Upper lobe of left lung (tissue), 6 donors: ENCODE data around the gene DHRS12. TPM values are rescaled to one million over a fixed set of nuclear protein-coding genes. Genes with fewer than 3 reads are reported as not detected.

ENCODE experiments used
- ATAC-seq, 2 donors: fragments of 200-7000 bp; cut with Tn5 transposase; one replicate each; pipeline ENCODE4 v1.9.1; 2022; ENCODE audit warnings: mild to moderate bottlenecking in 2 of 2, moderate library complexity in 2 of 2; ENCODE audit not compliant: low FRiP score in 2 of 2
- DNase-seq, 2 donors: peaks; one replicate each; pipeline ENCODE4 v3.0.0-alpha.2; 2019 to 2020
- H3K27ac ChIP-seq, 4 donors: fragments of 200-600 bp; sonication (generic); one replicate each; pipeline ENCODE4 v1.5.1; 2016 to 2019
- H3K27me3 ChIP-seq, 4 donors: fragments of 200-600 bp; sonication (generic); one replicate each; pipeline ENCODE4 v1.5.1; 2017 to 2019
- H3K36me3 ChIP-seq, 4 donors: fragments of 200-600 bp; sonication (generic); one replicate each; pipeline ENCODE4 v1.5.1; 2016 to 2019
- H3K4me1 ChIP-seq, 4 donors: fragments of 200-600 bp; sonication (generic); one replicate each; pipeline ENCODE4 v1.5.1; 2018 to 2019
- H3K4me3 ChIP-seq, 4 donors: fragments of 200-600 bp; sonication (generic); one replicate each; pipeline ENCODE4 v1.5.1; 2017 to 2019; ENCODE audit warnings: mild to moderate bottlenecking in 2 of 4, moderate library complexity in 1 of 4
- H3K9me3 ChIP-seq, 4 donors: fragments of 200-600 bp; sonication (generic); one replicate each; pipeline ENCODE4 v1.5.1; 2018 to 2019
- EP300 ChIP-seq, 4 donors: sonication (generic); formaldehyde crosslinking; IDR thresholded peaks; one replicate each; pipeline ENCODE4 v1.5.1; 2017; ENCODE audit warnings: antibody characterized with exemption in 4 of 4, control low read depth in 2 of 4
- POLR2A ChIP-seq, 4 donors: fragments of 450-650 bp; IDR thresholded peaks; one replicate each; pipeline ENCODE4 v1.5.1; 2016 to 2017; ENCODE audit warnings: antibody characterized with exemption in 4 of 4, mild to moderate bottlenecking in 2 of 4
- POLR2AphosphoS5 ChIP-seq, 2 donors: sonication (generic); formaldehyde crosslinking; IDR thresholded peaks; one replicate each; pipeline ENCODE4 v1.5.1; 2017; ENCODE audit warnings: antibody characterized with exemption in 2 of 2
- WGBS, 2 donors: methylation state at CpG; one replicate each; pipeline ENCODE4 v1.1.5; 2017 to 2018; 5-methylcytosine and 5-hydroxymethylcytosine counted together
- total RNA-seq, 6 donors: library from RNA; depleted of rRNA in 4 of 6; stranded (reverse); fragments of >200 nt in 4 of 6; gene quantifications; one replicate each; pipeline versions ENCODE4 v1.1.0 to v1.2.1, GENCODE V29; 2016 to 2021
- TF ChIP-seq, protein P1 (sequence below), 6 experiments: fragments of 450-650 bp in 4 of 6; fragments of 200-600 bp in 2 of 6; sonication (generic) in 2 of 6; IDR thresholded peaks; one replicate each; pipeline ENCODE4 v1.5.1; 2016 to 2019; ENCODE audit warnings: antibody characterized with exemption in 6 of 6
- donor health status: DM: no; HTN: no; CAD: no; lungs with moderate emphysema.
- donor health status: DM: no; HTN: yes; CAD: no; lungs with severe emphysema.

DHRS12 gene
- 10 to 100 TPM; 11.7 to 19.1 (median 17.6) TPM for total RNA-seq

GRCh38 chr13:51803422-51804294 is at the start of gene DHRS12:
DHRS12 (minus strand) TSS chr13:51804163; CDS start chr13:51799659, 4,504 bp downstream.
- peak within 1 kb of the TSS; percentile 97 to 100 (median 100) for H3K27ac ChIP-seq
- WGBS, 2 donors = 1% methylated on average over 8 to 43 of the region's 91 CpGs
- H3K4me1 ChIP-seq = peaks cover 32 to 45% (median 40%) of the 10 kb centered on the region in 4 donors
- H3K9me3 ChIP-seq = no peaks in the 10 kb centered on the region
- DNase-seq (peak; percentile 95 to 98), ATAC-seq (peak; percentile 94 to 96)
- no peaks in the 10 kb centered on the region for H3K36me3 ChIP-seq
- H3K27me3 ChIP-seq = no peaks in the 10 kb centered on the region
- peak within 1 kb of the TSS; percentile 59 to 78 (median 72) for H3K4me3 ChIP-seq
- TF ChIP-seq POLR2A (IDR thresholded peaks at IDR 0.05) = peak in 3 of 4 donors; percentile 88 to 99 (median 98)
- peak in 1 of 4 donors; percentile 78 for TF ChIP-seq EP300 (IDR thresholded peaks at IDR 0.05)
- peak; percentile 70 to 88 for TF ChIP-seq POLR2AphosphoS5 (IDR thresholded peaks at IDR 0.05)
- TF ChIP-seq, protein P1, sequence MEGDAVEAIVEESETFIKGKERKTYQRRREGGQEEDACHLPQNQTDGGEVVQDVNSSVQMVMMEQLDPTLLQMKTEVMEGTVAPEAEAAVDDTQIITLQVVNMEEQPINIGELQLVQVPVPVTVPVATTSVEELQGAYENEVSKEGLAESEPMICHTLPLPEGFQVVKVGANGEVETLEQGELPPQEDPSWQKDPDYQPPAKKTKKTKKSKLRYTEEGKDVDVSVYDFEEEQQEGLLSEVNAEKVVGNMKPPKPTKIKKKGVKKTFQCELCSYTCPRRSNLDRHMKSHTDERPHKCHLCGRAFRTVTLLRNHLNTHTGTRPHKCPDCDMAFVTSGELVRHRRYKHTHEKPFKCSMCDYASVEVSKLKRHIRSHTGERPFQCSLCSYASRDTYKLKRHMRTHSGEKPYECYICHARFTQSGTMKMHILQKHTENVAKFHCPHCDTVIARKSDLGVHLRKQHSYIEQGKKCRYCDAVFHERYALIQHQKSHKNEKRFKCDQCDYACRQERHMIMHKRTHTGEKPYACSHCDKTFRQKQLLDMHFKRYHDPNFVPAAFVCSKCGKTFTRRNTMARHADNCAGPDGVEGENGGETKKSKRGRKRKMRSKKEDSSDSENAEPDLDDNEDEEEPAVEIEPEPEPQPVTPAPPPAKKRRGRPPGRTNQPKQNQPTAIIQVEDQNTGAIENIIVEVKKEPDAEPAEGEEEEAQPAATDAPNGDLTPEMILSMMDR (IDR thresholded peaks at IDR 0.05) = peak; percentile 9 to 38 (median 23)

- DNase-seq (no peak), ATAC-seq (peak; percentile 25 to 77)
- no peak overlapping the region for H3K27ac ChIP-seq
Observed at GRCh38 chr13:51849145-51850101, 45.5 kb upstream of the DHRS12 start.

GRCh38 chr13:51848674-51849073 is 44.7 kb upstream of the DHRS12 start:
- H3K27me3 ChIP-seq = no peaks in the 10 kb centered on the region
- ATAC-seq (no peak), DNase-seq (no peak)
- H3K4me3 ChIP-seq = no peak overlapping the region
- 30 to 47% methylated on average over 4 of the region's 4 CpGs for WGBS, 2 donors
- no peaks in the 10 kb centered on the region for H3K9me3 ChIP-seq
- TF ChIP-seq EP300 (IDR thresholded peaks at IDR 0.05) (no peak), POLR2AphosphoS5 (IDR thresholded peaks at IDR 0.05) (no peak), POLR2A (IDR thresholded peaks at IDR 0.05) (no peak)
- TF ChIP-seq, protein P1 (IDR thresholded peaks at IDR 0.05) = no peak
- H3K36me3 ChIP-seq = no peaks in the 10 kb centered on the region
- peaks cover 3 to 8% (median 6%) of the 10 kb centered on the region in 4 donors for H3K4me1 ChIP-seq
- H3K27ac ChIP-seq = no peak overlapping the region

More at GRCh38 chr13:51849145-51850101, 45.5 kb upstream of the DHRS12 start:
- Histone ChIP-seq H3K4me3 (no peak overlapping the region), H3K9me3 (no peaks in the 10 kb centered on the region), H3K4me1 (peaks cover 3 to 8% (median 6%) of the 10 kb centered on the region in 4 donors), H3K27me3 (no peaks in the 10 kb centered on the region), H3K36me3 (no peaks in the 10 kb centered on the region)
- TF ChIP-seq, protein P1 (IDR thresholded peaks at IDR 0.05) = peak; percentile 33 to 47 (median 38)
- no peak for TF ChIP-seq POLR2A (IDR thresholded peaks at IDR 0.05)
- WGBS, 2 donors = 62 to 67% methylated on average over 16 to 21 of the region's 21 CpGs

- Histone ChIP-seq H3K27me3 (no peaks in the 10 kb centered on the region), H3K36me3 (no peaks in the 10 kb centered on the region), H3K4me1 (peaks cover 3 to 8% (median 6%) of the 10 kb centered on the region in 4 donors), H3K4me3 (no peak overlapping the region), H3K9me3 (no peaks in the 10 kb centered on the region), H3K27ac (no peak overlapping the region)
- ATAC-seq (no peak), DNase-seq (no peak)
- no peak for TF ChIP-seq POLR2AphosphoS5 (IDR thresholded peaks at IDR 0.05)
- TF ChIP-seq EP300 (IDR thresholded peaks at IDR 0.05) = no peak
- TF ChIP-seq POLR2A (IDR thresholded peaks at IDR 0.05) = no peak
- TF ChIP-seq, protein P1 (IDR thresholded peaks at IDR 0.05) = no peak
- WGBS, 2 donors = 70 to 94% methylated on average over 1 of the region's 1 CpG
Observed at GRCh38 chr13:51846756-51847155, 42.8 kb upstream of the DHRS12 start.
